Neural progenitor cell (in vitro differentiated cells): ENCODE results near the gene PLEKHN1.

Source experiments
- CTCF ChIP-seq: fragments of 200-600 bp; sonication (generic); IDR thresholded peaks from 2 replicates; pipeline ENCODE4 v1.5.1; 2017; ENCODE audit warnings: antibody characterized with exemption, mild to moderate bottlenecking
- EZH2phosphoT487 ChIP-seq: fragments of 200-600 bp; sonication (generic); IDR thresholded peaks from 2 replicates; pipeline ENCODE4 v1.6.1; 2017; ENCODE audit warnings: antibody characterized with exemption

DNA sequence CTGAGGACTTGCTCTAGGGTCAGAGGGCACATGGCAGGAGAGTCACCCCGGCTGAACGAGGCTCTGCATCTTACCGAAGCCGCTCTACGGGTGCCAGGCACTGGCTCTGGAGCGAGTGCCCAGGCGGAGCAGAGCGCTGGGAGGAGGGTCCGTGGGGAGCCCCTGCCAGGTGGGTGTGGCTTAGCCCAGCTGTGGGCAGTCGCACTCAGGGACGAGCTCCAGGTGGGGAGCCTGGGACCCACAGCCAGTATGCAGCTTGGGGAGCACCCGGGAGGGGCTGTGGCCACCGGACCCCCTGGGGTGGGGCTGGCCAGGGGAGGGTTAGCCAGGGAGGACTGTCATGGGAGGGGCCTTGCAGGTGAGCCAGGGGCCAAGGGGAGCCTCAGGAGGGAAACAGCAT, 57.4 kb downstream of the PLEKHN1 start:
- no peak for TF ChIP-seq CTCF
- no peak for TF ChIP-seq EZH2phosphoT487
